HL-60 (cell line): ENCODE data around the gene LPIN1.

Experiments
- CTCF ChIP-seq: IDR thresholded peaks from one replicate; pipeline ENCODE4 v1.5.1; 2011; ENCODE audit warnings: low read length, control low read depth, inconsistent platforms; ENCODE audit not compliant: insufficient read depth
- GABPA ChIP-seq: IDR thresholded peaks from 2 replicates; pipeline ENCODE4 v1.6.1; 2012; ENCODE audit warnings: low read depth
- REST ChIP-seq: IDR thresholded peaks from 2 replicates; pipeline ENCODE4 v1.6.1; 2012; ENCODE audit warnings: low read depth; ENCODE audit not compliant: insufficient replicate concordance
- SPI1 ChIP-seq: IDR thresholded peaks from 2 replicates; pipeline ENCODE4 v1.6.1; 2012; ENCODE audit warnings: low read depth, mild to moderate bottlenecking, borderline replicate concordance

- TF ChIP-seq CTCF (peak; percentile 22), GABPA (no peak), SPI1 (no peak), REST (no peak)
These were observed 83.0 kb downstream of the LPIN1 start for GRCh38 chr2:11829324-11829946.
